Retinal pigment epithelial cell (primary cell): ENCODE data around the gene RUFY1.

Experiments used
- DNase-seq: peaks from one replicate; pipeline ENCODE4 v3.0.0-alpha.2; 2010; ENCODE audit warnings: low read depth
- H3K4me3 ChIP-seq: 2 replicates; pipeline ENCODE4 v1.5.1; 2011; ENCODE audit warnings: mild to moderate bottlenecking, low read length, control low read depth, moderate library complexity
- TF ChIP-seq, protein P1 (sequence below): conservative IDR thresholded peaks from 2 replicates; pipeline ENCODE4 v1.5.1; 2011; ENCODE audit warnings: low read depth, low read length, control low read depth, inconsistent platforms

The RUFY1 gene

DNA sequence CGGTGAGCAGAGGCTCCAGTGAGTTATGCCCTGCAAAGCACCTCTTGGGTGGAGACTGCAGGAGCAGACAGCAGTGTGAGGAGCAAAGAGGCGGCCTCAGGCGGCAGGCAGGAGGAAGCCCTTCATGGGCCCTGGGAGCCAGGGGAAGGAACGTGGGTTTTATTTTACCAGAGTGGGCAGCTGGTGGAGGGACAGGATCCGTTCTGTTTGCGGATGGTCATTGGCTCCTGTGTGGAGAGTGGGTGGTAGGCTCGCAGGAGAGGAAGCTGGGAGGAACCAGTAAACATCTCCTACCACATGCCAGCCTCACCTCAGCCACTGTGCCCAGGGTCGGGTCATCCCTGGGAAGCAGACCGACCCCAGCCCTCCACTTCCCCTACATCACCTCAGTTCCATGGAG is 48.7 kb downstream of the RUFY1 start:
- TF ChIP-seq, protein P1, sequence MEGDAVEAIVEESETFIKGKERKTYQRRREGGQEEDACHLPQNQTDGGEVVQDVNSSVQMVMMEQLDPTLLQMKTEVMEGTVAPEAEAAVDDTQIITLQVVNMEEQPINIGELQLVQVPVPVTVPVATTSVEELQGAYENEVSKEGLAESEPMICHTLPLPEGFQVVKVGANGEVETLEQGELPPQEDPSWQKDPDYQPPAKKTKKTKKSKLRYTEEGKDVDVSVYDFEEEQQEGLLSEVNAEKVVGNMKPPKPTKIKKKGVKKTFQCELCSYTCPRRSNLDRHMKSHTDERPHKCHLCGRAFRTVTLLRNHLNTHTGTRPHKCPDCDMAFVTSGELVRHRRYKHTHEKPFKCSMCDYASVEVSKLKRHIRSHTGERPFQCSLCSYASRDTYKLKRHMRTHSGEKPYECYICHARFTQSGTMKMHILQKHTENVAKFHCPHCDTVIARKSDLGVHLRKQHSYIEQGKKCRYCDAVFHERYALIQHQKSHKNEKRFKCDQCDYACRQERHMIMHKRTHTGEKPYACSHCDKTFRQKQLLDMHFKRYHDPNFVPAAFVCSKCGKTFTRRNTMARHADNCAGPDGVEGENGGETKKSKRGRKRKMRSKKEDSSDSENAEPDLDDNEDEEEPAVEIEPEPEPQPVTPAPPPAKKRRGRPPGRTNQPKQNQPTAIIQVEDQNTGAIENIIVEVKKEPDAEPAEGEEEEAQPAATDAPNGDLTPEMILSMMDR: no peak
- H3K4me3 ChIP-seq: no peak overlapping the region
- no peak for DNase-seq

DNA sequence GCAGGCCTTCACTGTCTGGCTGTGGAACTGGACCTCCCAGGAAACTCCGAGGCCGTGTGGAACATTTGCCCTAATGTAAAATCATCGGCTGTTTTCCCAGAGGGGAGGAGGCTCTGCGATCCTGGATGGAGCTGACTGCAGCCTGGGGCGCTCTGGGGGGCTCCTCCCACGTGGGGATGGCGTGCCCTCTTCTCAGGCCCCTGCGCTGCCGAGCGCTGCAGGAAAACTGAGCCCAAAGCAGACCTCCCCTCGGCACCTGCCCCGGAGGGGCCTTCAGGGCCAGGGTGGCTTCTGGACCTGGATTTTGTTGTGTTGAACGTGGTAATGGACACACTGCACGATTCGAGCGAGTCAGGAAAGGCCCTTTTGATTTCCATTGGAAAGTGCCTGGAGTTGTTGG is 49.2 kb downstream of the RUFY1 start:
- no peak overlapping the region for H3K4me3 ChIP-seq
- TF ChIP-seq, protein P1: no peak
- no peak for DNase-seq

DNA sequence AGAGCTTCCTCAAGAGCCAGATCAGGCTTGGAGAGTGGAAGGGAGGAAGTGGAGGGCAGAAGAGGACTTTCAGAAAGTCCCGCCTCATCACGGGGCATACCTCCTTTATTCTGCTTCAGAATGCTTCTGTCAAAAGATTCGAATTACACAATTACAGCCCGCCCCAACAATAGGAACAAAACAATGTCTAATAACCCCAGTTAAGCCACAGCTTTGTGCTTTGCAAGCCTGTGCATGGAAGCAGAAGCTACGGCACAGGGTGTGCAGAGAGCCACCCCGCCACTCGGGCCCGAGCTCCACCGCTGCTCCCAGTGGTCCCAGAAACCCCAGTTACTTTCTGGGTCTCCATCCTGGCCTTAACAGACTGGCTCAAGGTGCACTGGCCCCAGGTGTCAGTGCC is 49.6 kb downstream of the RUFY1 start:
- TF ChIP-seq, protein P1: no peak
- no peak overlapping the region for H3K4me3 ChIP-seq
- no peak for DNase-seq

DNA sequence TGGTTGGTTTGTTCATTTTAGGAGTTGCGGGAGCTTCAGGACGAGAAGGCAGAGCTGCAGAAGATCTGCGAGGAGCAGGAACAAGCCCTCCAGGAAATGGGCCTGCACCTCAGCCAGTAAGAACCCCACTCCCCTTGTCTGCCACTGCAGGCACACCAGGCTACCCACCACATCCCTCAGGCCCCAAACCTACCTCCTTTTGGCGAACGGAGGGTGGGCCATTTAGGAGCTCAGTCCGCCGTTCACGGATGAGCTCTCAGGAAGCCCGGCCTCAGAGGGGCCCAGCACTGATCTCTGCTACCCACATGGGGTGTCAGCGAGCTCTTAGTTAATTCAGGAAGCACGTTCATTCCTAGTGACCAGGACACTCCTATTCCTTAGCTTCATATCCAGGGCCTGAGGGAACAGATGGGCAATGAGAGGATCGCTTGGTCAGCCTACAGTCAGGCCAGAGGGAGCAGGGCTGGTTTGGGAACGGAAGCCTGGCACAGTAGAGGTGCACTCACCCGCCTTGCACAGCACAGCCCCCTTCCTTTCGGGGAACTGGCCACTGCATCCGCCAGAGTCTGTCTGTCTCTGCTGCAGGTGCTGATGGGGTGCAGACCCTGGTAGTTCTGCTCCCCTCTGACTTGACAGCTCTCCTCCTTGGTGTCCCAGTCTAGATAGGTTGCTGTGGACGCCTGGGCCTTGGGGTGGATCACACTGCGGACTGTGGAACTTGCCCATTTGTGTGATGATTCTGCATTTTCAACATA is 51.7 kb downstream of the RUFY1 start:
- TF ChIP-seq, protein P1: no peak
- DNase-seq: no peak
- H3K4me3 ChIP-seq: no peak overlapping the region

DNA sequence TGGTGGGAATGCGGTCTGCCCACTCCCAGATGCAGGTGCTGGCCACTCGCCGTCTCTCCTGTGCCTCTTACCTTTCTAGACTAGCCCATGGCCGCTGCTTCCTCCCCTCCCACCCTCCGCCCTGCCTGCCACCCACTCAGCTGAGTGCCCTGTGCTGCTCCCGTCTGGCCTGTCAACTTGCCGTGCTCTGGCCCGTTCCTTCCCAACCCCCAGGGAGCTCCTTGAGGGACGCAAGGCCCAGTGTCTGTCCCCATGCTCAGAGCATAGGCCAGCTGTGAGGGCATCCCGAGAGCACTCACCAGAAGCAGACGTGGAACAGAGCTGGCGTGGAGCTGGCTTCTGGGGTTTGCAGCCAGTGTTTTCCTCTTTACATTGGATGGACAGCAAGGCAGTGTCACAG is 53.0 kb downstream of the RUFY1 start:
- TF ChIP-seq, protein P1: no peak
- DNase-seq: no peak
- H3K4me3 ChIP-seq: no peak overlapping the region

DNA sequence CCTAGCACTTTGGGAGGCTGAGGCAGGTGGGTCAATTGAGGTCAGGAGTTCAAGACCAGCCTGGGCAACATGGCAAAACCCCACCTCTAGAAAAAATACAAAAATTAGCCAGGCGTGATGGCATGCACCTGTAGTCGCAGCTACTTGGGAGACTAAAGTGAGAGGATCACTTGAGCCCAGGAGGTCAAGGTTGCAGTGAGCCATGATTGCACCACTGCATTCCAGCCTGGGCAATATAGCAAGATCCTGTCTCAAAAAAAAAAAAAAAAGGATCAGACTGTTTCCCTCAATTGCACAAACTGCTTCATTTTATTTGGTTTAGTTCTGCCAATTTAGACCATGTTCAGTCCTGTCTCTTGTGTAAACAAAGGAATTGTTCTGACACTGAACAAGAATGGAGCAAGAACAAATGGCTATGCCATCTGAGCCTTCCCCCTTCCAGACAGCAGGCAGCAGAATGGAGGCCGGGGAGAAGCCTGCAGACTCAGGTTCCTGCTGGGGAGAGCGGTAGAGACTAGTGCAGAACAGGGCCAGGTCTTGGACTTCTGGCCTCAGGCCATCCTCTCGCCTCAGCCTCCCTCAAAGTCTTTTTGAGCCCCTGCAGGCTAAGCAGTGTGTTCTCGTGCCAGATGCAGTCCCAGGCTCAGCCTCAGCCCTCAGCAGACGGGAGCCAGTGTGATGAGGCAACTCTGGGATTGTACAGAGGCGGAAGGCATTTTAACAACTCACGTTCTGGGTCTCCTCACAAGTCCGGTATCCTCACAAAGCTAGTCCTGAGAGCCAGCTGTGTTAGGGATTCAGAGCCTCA is 54.9 kb downstream of the RUFY1 start:
- H3K4me3 ChIP-seq: no peak overlapping the region
- DNase-seq: no peak
- TF ChIP-seq, protein P1: no peak
